Activated gamma-delta T cell treated with anti-CD3 and anti-CD28 coated beads, Interleukin-2, amount 50 U/mL, for 16 hours (primary cell): ENCODE results near the gene DLGAP1.

Experiments used
- DNase-seq: peaks from one replicate; pipeline ENCODE4 v3.0.0-alpha.2; 2020; ENCODE audit warnings: low read depth

Gene DLGAP1

GRCh38 chr18:3867236-3867635 lies 587.9 kb downstream of the DLGAP1 start:
- DNase-seq, result no peak

GRCh38 chr18:3864669-3865298 lies 590.3 kb downstream of the DLGAP1 start:
- no peak for DNase-seq

GRCh38 chr18:3863593-3863992 lies 591.5 kb downstream of the DLGAP1 start:
- DNase-seq, result no peak

- DNase-seq, result no peak
Observed at GRCh38 chr18:3863006-3863405, 592.1 kb downstream of the DLGAP1 start.

GRCh38 chr18:3861495-3861894 lies 593.6 kb downstream of the DLGAP1 start:
- DNase-seq, result no peak

- no peak for DNase-seq
Observed at GRCh38 chr18:3857544-3857943, 597.6 kb downstream of the DLGAP1 start.

- no peak for DNase-seq
Observed at GRCh38 chr18:3855966-3856365, 599.1 kb downstream of the DLGAP1 start.

- DNase-seq, result no peak
Observed at GRCh38 chr18:3852321-3852720, 602.8 kb downstream of the DLGAP1 start.

GRCh38 chr18:3851159-3851558 lies 603.9 kb downstream of the DLGAP1 start:
- DNase-seq, result no peak

GRCh38 chr18:3848316-3848715 lies 606.8 kb downstream of the DLGAP1 start:
- DNase-seq, result no peak

GRCh38 chr18:3845161-3845560 lies 609.9 kb downstream of the DLGAP1 start:
- DNase-seq, result no peak

GRCh38 chr18:3842844-3843243 lies 612.3 kb downstream of the DLGAP1 start:
- DNase-seq, result no peak

GRCh38 chr18:3840766-3841165 lies 614.3 kb downstream of the DLGAP1 start:
- no peak for DNase-seq

- DNase-seq, result no peak
Observed at GRCh38 chr18:3839581-3839981, 615.5 kb downstream of the DLGAP1 start.

- no peak for DNase-seq
Observed at GRCh38 chr18:3836483-3837335, 618.4 kb downstream of the DLGAP1 start.

- DNase-seq, result no peak
Observed at GRCh38 chr18:3832025-3832638, 623.0 kb downstream of the DLGAP1 start.

GRCh38 chr18:3830604-3831003 lies 624.5 kb downstream of the DLGAP1 start:
- DNase-seq, result no peak

- no peak for DNase-seq
Observed at GRCh38 chr18:3827236-3827845, 627.8 kb downstream of the DLGAP1 start.

- DNase-seq, result no peak
Observed at GRCh38 chr18:3826021-3826420, 629.1 kb downstream of the DLGAP1 start.

- no peak for DNase-seq
Observed at GRCh38 chr18:3824101-3824500, 631.0 kb downstream of the DLGAP1 start.

- DNase-seq, result no peak
Observed at GRCh38 chr18:3823073-3823472, 632.0 kb downstream of the DLGAP1 start.

GRCh38 chr18:3821524-3821923 lies 633.6 kb downstream of the DLGAP1 start:
- DNase-seq, result no peak

GRCh38 chr18:3819961-3820360 lies 635.1 kb downstream of the DLGAP1 start:
- DNase-seq, result no peak
